ENCODE results near the gene IFNAR1. TPM values are rescaled to one million over a fixed set of nuclear protein-coding genes. Genes with fewer than 3 reads are reported as not detected.

IFNAR1 gene
- total RNA-seq, 1 donor from 2014 or later: 8.2 TPM

- H3K4me3 ChIP-seq (ENCODE audit: low read depth, low read length): no peak overlapping the region
- no peaks in the 10 kb centered on the region for H3K27me3 ChIP-seq (ENCODE audit: control insufficient read depth, insufficient read depth, low read length)
- H3K36me3 ChIP-seq (ENCODE audit: control insufficient read depth, insufficient read depth, low read length): peaks cover 5% of the 10 kb centered on the region
- FAIRE-seq (no peak), DNase-seq (ENCODE audit: low read depth) (no peak)
- TF ChIP-seq CTCF (IDR thresholded peaks at IDR 0.05; ENCODE audit: insufficient read depth, low read length, severe bottlenecking): no peak
These were observed 25.9 kb downstream of the IFNAR1 start for GRCh38 chr21:33350676-33351075.

GRCh38 chr21:33355355-33355754 lies 30.6 kb downstream of the IFNAR1 start:
- no peak for TF ChIP-seq CTCF (IDR thresholded peaks at IDR 0.05; ENCODE audit: insufficient read depth, low read length, severe bottlenecking)
- Histone ChIP-seq H3K27me3 (ENCODE audit: control insufficient read depth, insufficient read depth, low read length) (no peaks in the 10 kb centered on the region), H3K36me3 (ENCODE audit: control insufficient read depth, insufficient read depth, low read length) (peaks cover 5% of the 10 kb centered on the region), H3K4me3 (ENCODE audit: low read depth, low read length) (no peak overlapping the region)
- FAIRE-seq: no peak
- DNase-seq (ENCODE audit: low read depth): no peak

GRCh38 chr21:33355996-33356395 lies 31.2 kb downstream of the IFNAR1 start:
- DNase-seq (ENCODE audit: low read depth) (no peak), FAIRE-seq (no peak)
- no peaks in the 10 kb centered on the region for H3K27me3 ChIP-seq (ENCODE audit: control insufficient read depth, insufficient read depth, low read length)
- TF ChIP-seq CTCF (IDR thresholded peaks at IDR 0.05; ENCODE audit: insufficient read depth, low read length, severe bottlenecking): no peak
- H3K4me3 ChIP-seq (ENCODE audit: low read depth, low read length): no peak overlapping the region
- peaks cover 5% of the 10 kb centered on the region for H3K36me3 ChIP-seq (ENCODE audit: control insufficient read depth, insufficient read depth, low read length)

GRCh38 chr21:33357177-33357576 lies 32.4 kb downstream of the IFNAR1 start:
- no peak for TF ChIP-seq CTCF (IDR thresholded peaks at IDR 0.05; ENCODE audit: insufficient read depth, low read length, severe bottlenecking)
- Histone ChIP-seq H3K4me3 (ENCODE audit: low read depth, low read length) (no peak overlapping the region), H3K27me3 (ENCODE audit: control insufficient read depth, insufficient read depth, low read length) (no peaks in the 10 kb centered on the region), H3K36me3 (ENCODE audit: control insufficient read depth, insufficient read depth, low read length) (peaks cover 5% of the 10 kb centered on the region)
- FAIRE-seq (no peak), DNase-seq (ENCODE audit: low read depth) (no peak)

- FAIRE-seq: no peak
These were observed 34.7 kb downstream of the IFNAR1 start for GRCh38 chr21:33359446-33359845.

More at GRCh38 chr21:33359446-33359845, 34.7 kb downstream of the IFNAR1 start:
- TF ChIP-seq CTCF (IDR thresholded peaks at IDR 0.05; ENCODE audit: insufficient read depth, low read length, severe bottlenecking): no peak
- no peaks in the 10 kb centered on the region for H3K27me3 ChIP-seq (ENCODE audit: control insufficient read depth, insufficient read depth, low read length)
- peaks cover 5% of the 10 kb centered on the region for H3K36me3 ChIP-seq (ENCODE audit: control insufficient read depth, insufficient read depth, low read length)
- no peak for DNase-seq (ENCODE audit: low read depth)
- H3K4me3 ChIP-seq (ENCODE audit: low read depth, low read length): no peak overlapping the region

All from bronchial epithelial cell (primary cell).